Head of caudate nucleus (tissue), 42 donors: ENCODE data around the gene CREBL2.

Source experiments
- DNase-seq, 42 donors: peaks; one replicate each; pipeline versions ENCODE4 v3.0.0 to v3.0.0-alpha.2; 2020 to 2021; ENCODE audit warnings: mixed read lengths in 7 of 42
- intact Hi-C: fragments of 100-400 bp; cut with DNase I; formaldehyde crosslinking; loops from one replicate; pipeline ENCODE4 v1.15.0; 2022

CREBL2 gene

DNA sequence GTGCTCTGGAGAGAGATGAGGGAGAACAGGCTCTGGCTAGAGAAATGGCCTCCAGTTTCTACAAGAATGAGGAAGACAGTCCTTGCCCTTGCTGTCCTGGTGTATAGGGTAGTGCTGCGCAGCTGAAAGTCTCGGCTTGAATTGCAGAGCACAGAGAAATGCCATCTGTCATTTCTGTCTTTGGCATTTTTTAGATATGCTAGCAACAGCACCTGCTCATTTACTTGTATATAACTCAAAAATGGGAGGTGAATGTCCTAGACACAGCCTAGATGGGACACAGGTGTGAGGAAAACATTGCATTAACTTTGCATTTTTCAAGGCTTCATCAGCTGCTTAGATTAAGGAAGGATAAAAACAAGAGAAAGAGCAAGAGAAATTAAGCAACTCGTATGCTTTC, 48.5 kb downstream of the CREBL2 start:
- no peak for DNase-seq
- intact Hi-C loops, result no loop called here

DNA sequence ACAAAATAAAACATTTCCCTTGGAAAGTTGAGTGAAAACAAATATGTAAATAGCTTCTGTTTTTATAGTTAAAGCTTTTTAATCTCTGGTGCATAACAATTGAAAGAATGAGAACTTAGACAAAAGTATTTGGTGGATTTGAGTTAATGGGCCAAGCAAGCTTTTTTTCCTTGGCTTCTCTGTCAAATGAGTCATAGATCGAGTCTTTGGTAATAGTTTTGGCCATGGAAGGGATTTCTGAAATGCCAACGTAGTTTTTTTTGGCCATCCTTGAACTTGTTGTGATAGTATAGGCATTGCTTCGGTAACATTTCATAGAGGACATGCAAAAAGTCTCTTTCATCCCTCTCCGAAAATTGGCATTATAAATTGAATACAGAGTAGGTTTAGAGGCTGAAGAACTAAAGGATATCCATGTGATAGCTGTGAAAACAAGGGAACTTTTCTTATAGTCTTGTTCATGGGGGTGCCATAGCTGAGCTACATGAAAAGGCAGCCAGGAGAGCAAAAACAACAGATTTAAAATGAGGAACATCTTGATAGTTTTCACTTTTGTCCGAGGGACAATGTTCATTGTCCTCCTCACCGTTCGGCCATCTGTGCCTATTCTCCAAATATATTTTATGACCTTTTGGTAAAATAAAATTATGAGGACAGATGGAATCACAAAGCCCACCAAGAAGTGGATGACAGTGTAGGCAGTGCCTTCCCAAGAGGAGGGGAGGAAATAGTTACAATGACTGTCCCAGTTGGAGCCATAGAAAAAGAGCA, 49.6 kb downstream of the CREBL2 start:
- intact Hi-C loops, result no loop called here
- DNase-seq, result no peak

- no peak for DNase-seq
- intact Hi-C loops, result no loop called here
Measured at GRCh38 chr12:12663644-12664294, 52.1 kb downstream of the CREBL2 start.

DNA sequence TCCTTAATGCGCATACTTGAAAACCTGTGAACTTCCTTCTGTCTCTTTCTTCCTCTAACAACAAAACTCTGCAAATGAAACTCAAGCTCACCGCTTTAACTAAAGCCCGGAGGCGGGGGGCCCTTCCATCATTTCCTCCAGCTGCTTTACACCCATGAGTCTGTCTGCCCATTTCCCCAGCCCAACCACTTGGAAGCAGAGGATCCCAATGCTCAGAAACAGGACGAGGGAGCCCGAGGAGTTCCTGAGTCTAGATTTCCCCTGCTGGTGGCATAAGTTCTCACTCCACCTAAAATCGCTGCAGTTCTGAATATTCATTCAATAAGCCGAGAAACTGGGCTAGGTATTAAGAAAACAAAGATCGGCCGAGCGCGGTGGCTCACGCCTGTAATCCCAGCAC, 53.5 kb downstream of the CREBL2 start:
- intact Hi-C loops, result no loop called here
- no peak for DNase-seq

DNA sequence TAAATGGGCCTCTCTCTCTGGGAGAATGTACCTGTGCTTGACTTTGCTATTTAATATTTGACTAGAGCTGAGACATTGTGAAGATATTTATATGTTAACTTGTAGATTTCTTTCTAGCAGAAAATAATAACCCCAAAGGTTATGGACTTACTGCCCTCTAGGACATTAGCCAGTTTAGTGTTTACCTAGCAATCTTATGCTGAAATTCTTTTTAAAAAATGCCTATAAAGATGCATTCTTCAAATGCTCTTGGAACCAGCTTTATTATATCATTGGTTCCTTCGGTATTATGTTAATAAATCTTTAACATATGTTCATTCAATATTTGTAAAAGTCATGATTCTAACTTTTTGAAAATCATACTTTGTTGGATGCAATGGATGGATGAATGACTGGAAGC, 56.3 kb downstream of the CREBL2 start:
- intact Hi-C loops, result no loop called here

DNA sequence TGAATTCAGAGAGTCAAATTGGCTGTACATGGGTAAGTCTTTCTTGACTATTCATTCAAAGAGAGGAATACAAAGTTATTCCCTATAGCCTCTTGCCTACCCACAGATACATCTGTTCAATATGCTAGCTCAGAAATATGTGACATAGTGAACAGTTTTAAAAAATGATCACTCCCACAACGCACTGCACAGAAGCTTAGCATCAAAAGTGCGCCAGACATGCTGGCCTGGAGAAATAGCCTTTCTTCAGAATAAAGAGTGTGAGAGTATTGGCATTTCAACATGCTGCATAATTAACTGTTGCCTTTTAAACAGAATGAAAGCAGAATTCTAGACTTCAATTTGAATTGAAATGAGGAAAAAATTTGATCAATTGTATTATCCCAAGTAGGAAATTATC, 57.3 kb downstream of the CREBL2 start:
- intact Hi-C loops, result no loop called here
- no peak for DNase-seq

More for the DNA sequence above, 56.3 kb downstream of the CREBL2 start:
- DNase-seq, result no peak

DNA sequence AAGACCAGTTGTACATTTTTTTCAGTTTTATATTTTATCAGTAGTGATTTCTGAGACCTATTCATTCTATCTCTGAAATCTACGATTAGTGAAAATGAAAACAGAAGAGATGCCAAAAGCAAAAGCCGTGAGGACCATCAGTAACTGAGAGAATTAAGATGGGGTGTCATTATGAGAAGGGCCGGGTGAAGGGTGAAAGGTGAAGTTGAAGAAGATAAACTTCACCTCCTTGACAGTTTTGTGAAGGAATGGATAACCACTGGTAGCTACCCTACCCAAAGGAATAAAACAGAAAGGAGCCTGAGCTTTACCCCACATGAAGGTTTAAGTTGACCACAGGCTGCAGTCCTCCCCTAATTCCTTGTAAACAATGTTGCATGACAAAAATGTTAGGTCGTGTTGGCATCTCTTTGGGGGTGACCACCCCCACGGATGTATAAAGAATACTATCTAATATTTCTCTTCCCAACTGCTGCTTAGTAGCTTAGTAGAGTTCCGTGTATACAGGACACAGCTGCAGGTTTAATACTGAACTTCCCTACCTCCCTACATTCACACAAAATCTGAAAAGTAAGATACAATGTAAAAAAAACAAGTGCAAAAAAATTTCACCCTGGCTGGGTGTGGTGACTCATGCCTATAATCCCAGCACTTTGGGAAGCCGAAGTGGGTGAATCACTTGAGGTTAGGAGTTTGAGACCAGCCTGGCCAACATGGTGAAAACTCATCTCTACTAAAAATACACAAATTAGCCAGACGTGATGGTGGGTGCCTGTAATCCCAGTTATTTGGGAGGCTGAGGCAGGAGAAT, 60.4 kb downstream of the CREBL2 start:
- no peak for DNase-seq
- intact Hi-C loops, result no loop called here

DNA sequence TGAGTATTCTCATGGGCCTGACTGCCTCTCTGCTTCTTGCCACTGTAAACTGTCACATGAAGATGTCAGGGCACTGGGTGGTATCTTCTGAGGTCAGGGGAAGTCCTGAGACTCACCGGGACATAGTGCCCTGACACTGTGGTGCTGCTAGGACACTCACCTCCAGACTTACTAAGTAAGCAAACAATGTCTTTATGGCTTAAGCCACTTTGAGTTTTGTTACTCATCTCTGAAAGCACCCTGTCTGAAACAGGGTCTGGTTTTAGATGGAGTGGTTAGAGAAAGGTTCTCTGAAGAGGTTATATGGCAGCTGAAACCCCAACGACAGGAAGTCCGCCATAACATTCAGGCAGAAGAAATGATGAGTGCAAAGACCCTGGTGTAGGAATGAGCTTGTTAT, 61.6 kb downstream of the CREBL2 start:
- intact Hi-C loops, result no loop called here

GRCh38 chr12:12676605-12677004, 64.9 kb downstream of the CREBL2 start:
- intact Hi-C loops, result no loop called here
- no peak for DNase-seq

More for the DNA sequence above, 61.6 kb downstream of the CREBL2 start:
- DNase-seq, result no peak

DNA sequence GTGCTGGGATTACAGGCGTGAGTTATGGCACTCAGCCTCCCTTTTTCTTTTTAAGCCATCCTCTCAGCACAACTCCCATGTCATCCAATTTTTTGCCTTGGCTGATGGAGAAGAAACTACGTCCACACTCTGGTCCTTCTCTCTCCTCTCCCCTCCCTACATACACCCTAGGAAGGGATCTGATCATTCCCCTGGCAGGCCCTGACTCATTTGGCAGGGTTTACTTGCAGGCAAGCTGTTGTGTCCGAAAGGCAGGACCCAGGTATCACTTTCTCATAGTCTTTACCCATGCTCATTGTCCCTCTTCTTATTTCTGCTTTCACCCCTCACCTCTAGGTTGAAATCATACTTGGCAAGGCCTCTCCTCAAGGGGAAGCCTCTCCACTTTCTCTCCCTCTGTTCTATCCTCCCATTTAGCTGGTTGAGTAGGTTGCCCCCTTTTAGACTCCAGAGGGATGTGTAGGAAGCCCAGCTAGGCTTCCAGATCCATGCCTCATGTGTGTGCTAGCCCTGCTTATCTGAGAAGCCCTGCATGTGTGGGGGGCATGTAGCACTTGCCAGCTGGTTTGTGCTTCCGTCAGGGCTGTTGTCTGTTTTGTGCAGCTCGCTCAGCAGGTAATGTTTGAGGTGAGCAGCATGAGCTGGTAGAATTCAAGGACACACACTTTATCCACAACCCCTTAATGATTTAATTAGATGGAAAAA, 69.5 kb downstream of the CREBL2 start:
- intact Hi-C loops, result no loop called here
- DNase-seq, result no peak

GRCh38 chr12:12682284-12682683, 70.6 kb downstream of the CREBL2 start:
- no peak for DNase-seq
- intact Hi-C loops, result no loop called here

GRCh38 chr12:12683136-12683697, 71.5 kb downstream of the CREBL2 start:
- intact Hi-C loops, result no loop called here
- DNase-seq, result no peak

- intact Hi-C loops, result no loop called here
- DNase-seq, result peak in 16 of 42 donors; percentile 9 to 68 (median 34)
Measured at GRCh38 chr12:12683725-12684124, 72.0 kb downstream of the CREBL2 start.

DNA sequence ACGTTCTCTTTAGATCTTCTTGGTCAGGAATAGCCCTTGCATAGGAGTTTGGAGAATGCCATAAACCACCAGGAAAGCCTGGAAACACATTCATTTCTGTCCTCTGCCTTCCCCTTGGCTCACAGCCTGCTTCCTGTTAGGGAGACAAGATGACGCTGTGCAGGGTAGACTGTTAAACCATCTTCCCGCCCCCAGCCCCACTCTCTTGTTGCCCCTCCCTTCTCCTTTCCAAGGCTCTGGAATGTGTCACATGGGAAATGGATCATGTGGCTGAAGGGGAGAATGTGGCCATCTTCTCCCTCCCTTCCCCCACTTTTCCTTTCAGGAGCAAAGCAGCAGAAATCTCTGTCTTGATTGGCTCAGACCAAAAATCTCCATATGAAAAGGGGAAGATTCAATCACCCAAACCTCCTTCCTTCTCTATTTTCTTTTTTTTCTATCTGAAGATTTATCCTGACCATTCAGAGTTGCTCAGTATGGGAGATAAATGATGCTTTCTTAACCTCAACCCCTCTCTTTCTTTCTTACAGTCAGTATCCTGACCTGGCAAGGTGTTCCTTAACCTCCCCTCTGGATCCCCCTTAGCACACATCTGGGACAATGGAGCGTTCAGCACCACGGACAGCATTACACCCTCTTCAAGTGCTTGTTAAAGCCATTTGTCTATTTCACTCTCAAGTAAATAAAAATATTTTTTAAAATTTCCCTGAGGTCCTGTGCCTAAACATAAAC, 72.9 kb downstream of the CREBL2 start:
- intact Hi-C loops, result no loop called here
- peak; percentile 59 to 95 (median 80) for DNase-seq

- DNase-seq, result peak in 41 of 42 donors; percentile 25 to 89 (median 62)
- intact Hi-C loops, result no loop called here
Measured at GRCh38 chr12:12685305-12685704, 73.6 kb downstream of the CREBL2 start.

GRCh38 chr12:12686472-12686871, 74.8 kb downstream of the CREBL2 start:
- intact Hi-C loops, result no loop called here
- DNase-seq, result no peak

DNA sequence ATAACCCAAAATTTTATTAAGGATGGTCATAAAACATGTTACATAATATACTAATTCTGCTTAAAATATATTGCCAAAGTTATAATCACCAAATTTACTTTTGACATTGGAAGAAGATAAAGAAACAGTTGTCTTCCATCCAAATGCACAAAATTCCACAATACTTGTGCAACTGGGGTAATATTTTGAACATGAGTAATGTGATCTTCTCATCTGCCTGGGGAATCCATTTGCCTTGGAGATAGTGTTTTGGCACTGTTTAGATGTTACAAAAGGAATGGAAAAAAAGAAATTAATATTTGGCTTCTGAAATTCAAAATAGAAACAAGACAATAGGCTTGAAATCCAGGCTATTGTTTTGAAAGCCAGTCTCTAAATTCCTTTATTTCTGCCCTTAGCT, 75.2 kb downstream of the CREBL2 start:
- DNase-seq, result no peak
- intact Hi-C loops, result no loop called here

GRCh38 chr12:12689647-12690300, 78.1 kb downstream of the CREBL2 start:
- intact Hi-C loops, result no loop called here

More at GRCh38 chr12:12689647-12690300, 78.1 kb downstream of the CREBL2 start:
- no peak for DNase-seq
